ENCODE results near the gene CPNE1.

The CPNE1 gene

GRCh38 chr20:35598476-35598875 is 66.2 kb downstream of the CPNE1 start:
- no peak for DNase-seq

- no peak for DNase-seq
Observed at GRCh38 chr20:35597186-35597585, 67.5 kb downstream of the CPNE1 start.

- DNase-seq, result no peak
Observed at GRCh38 chr20:35595901-35596300, 68.8 kb downstream of the CPNE1 start.

GRCh38 chr20:35595456-35595855 is 69.2 kb downstream of the CPNE1 start:
- DNase-seq, result no peak

- no peak for DNase-seq
Observed at GRCh38 chr20:35592339-35592974, 72.2 kb downstream of the CPNE1 start.

GRCh38 chr20:35588397-35588796 is 76.3 kb downstream of the CPNE1 start:
- no peak for DNase-seq

GRCh38 chr20:35587436-35587835 is 77.3 kb downstream of the CPNE1 start:
- DNase-seq, result no peak

GRCh38 chr20:35586751-35587425 is 77.8 kb downstream of the CPNE1 start:
- no peak for DNase-seq

- DNase-seq, result no peak
Observed at GRCh38 chr20:35583636-35584560, 80.8 kb downstream of the CPNE1 start.

GRCh38 chr20:35582741-35583404 is 81.8 kb downstream of the CPNE1 start:
- DNase-seq, result no peak

- no peak for DNase-seq
Observed at GRCh38 chr20:35582131-35582530, 82.6 kb downstream of the CPNE1 start.

GRCh38 chr20:35579196-35579595 is 85.5 kb downstream of the CPNE1 start:
- DNase-seq, result no peak

- DNase-seq, result no peak
Observed at GRCh38 chr20:35578469-35578868, 86.2 kb downstream of the CPNE1 start.

GRCh38 chr20:35576816-35577215 is 87.9 kb downstream of the CPNE1 start:
- no peak for DNase-seq

All from activated naive CD4-positive, alpha-beta T cell treated with Interleukin-2 at 50 U/mL for 16 hours (primary cell).